ENCODE measurements around the gene GNAL. TPM values are rescaled to one million over a fixed set of nuclear protein-coding genes. Genes with fewer than 3 reads are reported as not detected.

Gene GNAL
- total and polyA plus RNA-seq, 2 of the 4 experiments (the other 2 are of a cell fraction) = 0.15 to 0.36 TPM

DNA sequence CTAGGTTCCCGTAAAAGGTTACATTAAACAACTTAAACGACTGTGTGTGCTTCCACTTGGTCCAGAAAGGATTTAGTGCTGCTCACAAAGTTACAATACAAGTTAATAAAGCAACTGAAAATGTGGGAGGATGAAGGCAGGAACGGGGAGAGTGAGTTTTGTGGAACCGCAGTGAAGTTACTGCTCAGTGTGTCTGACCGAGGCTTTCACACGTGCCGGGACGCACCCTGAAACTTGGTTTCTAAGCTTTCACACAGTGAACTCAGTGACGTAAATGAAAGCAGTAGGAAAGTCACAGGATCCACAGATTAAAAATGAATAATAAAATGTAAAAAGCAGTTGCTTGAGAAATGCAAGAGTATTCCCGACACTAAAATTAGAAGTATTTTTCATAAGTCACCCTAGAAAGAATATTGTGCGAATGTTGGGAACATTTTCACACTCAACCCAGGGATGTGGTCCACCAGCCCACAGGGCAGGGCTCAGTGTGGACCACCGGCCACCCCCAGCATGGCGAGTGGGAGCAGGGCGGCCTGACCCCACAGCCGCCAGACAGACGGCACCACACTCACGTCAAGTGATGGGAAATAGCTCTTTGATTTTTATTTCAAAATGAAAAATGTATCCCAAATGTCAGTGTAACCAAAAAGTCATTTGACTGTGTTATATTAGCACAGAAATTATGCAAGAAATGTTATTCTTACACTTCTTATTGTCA, 129.6 kb downstream of the GNAL start:
- Histone ChIP-seq H2BK5ac (ENCODE audit: low read depth, low read length, poor library complexity, severe bottlenecking) (no peak overlapping the region), H3K79me1 (ENCODE audit: low read depth in 1 of 2, low read length in 2 of 2) (no peaks in the 10 kb centered on the region), H3K27me3 (ENCODE audit: control insufficient read depth, insufficient read depth, low read length) (peaks cover 8% of the 10 kb centered on the region), H3K36me3 (ENCODE audit: control insufficient read depth, insufficient read depth, low read length) (no peaks in the 10 kb centered on the region), H4K91ac (ENCODE audit: insufficient read depth, low read depth, low read length) (no peak overlapping the region), H3K56ac (ENCODE audit: extremely low read depth, insufficient read depth, low read length) (no peak overlapping the region), H2AK5ac (ENCODE audit: low read depth, low read length) (no peak overlapping the region), H4K5ac (ENCODE audit: low read depth, low read length) (no peak overlapping the region), H3K4me3 (ENCODE audit: insufficient read depth, low read depth, low read length) (no peak overlapping the region), H2BK120ac (ENCODE audit: low read depth, low read length) (no peak overlapping the region), H3K4me1 (ENCODE audit: control insufficient read depth, insufficient read depth, low read length) (no peaks in the 10 kb centered on the region), H3K27ac (ENCODE audit: insufficient read depth, low read length) (no peak overlapping the region), H3K4ac (ENCODE audit: low read depth, low read length) (no peak overlapping the region), H4K8ac (ENCODE audit: low read depth in 2 of 2, low read length in 2 of 2) (no peak overlapping the region), H2AK9ac (replicated peaks; ENCODE audit: low read depth, low read length, poor library complexity) (no peak overlapping the region), H2BK15ac (ENCODE audit: low read depth, low read length) (no peak overlapping the region), H3K9ac (ENCODE audit: low read depth, low read length) (no peak overlapping the region), H3K14ac (replicated peaks; ENCODE audit: low read depth, low read length) (no peak overlapping the region), H3K18ac (ENCODE audit: low read depth, low read length) (no peak overlapping the region), H2BK20ac (ENCODE audit: low read depth, low read length) (no peak overlapping the region), H3K4me2 (ENCODE audit: low read depth, low read length) (no peak overlapping the region), H3K9me1 (ENCODE audit: insufficient read depth, low read length) (no peaks in the 10 kb centered on the region), H3K9me3 (ENCODE audit: control insufficient read depth, insufficient read depth, low read length) (no peaks in the 10 kb centered on the region), H4K20me1 (ENCODE audit: insufficient read depth, low read length) (no peaks in the 10 kb centered on the region), H2AFZ (replicated peaks; ENCODE audit: low read length, poor library complexity) (no peak overlapping the region), H3K23ac (ENCODE audit: low read depth, low read length) (no peak overlapping the region)
- dilution Hi-C loops (cut with HindIII; ENCODE audit: low sequenced_read_pairs, unreplicated experiment) (no loop called here), in situ Hi-C loops (cut with MboI; ENCODE audit: low sequenced_read_pairs) (no loop called here), intact Hi-C loops (cut with micrococcal nuclease) (no loop called here)
- ChIA-PET POLR2A (ENCODE audit: unreplicated experiment) (no interaction called here), CTCF (no interaction called here)
- ATAC-seq (ENCODE audit: low read depth) = no peak
- TF ChIP-seq RCOR1 (IDR thresholded peaks at IDR 0.05; ENCODE audit: insufficient replicate concordance, low read length) (no peak), BHLHE40 (IDR thresholded peaks at IDR 0.05; ENCODE audit: low read depth, low read length) (no peak), CHD1 (IDR thresholded peaks at IDR 0.05; ENCODE audit: low read depth, low read length) (no peak), NFE2L2 (IDR thresholded peaks at IDR 0.05; ENCODE audit: low read depth, low read length) (no peak), USF2 (IDR thresholded peaks at IDR 0.05; ENCODE audit: low read depth, low read length) (no peak), MAZ (IDR thresholded peaks at IDR 0.05; ENCODE audit: borderline replicate concordance, low read depth, low read length) (no peak), CTCF (conservative IDR thresholded peaks at IDR 0.05; ENCODE audit: low read depth, low read length) (no peak), ELK1 (IDR thresholded peaks at IDR 0.05; ENCODE audit: borderline replicate concordance, low read depth, low read length) (no peak), RFX5 (IDR thresholded peaks at IDR 0.05; ENCODE audit: low read depth, low read length) (no peak), POLR2A (IDR thresholded peaks at IDR 0.05; ENCODE audit: low read depth, low read length) (no peak), CEBPB (IDR thresholded peaks at IDR 0.05; ENCODE audit: low read depth, low read length) (no peak), FOS (IDR thresholded peaks at IDR 0.05; ENCODE audit: low read depth, low read length) (no peak), MAFK (IDR thresholded peaks at IDR 0.05; ENCODE audit: low read depth, low read length) (no peak), RAD21 (IDR thresholded peaks at IDR 0.05; ENCODE audit: low read length) (no peak), MXI1 (IDR thresholded peaks at IDR 0.05; ENCODE audit: borderline replicate concordance, low read depth, low read length) (no peak), SMC3 (IDR thresholded peaks at IDR 0.05; ENCODE audit: low read depth, low read length) (no peak)
- BruUV-seq (replicated peaks) = no TSS peak
- WGBS, 2 experiments (ENCODE audit: extremely low coverage in 2 of 2, insufficient read length in 1 of 2) = 92% methylated on average over 4 of the region's 17 CpGs; no CpG with 5 or more reads in 1 of the 2 experiments
- DNase-seq = no peak
